ENCODE results near the gene LTO1. TPM values are rescaled to one million over a fixed set of nuclear protein-coding genes. Genes with fewer than 3 reads are reported as not detected.

The LTO1 gene
- total RNA-seq, 1 experiment from 2014 or later: 25.3 TPM

GRCh38 chr11:69702769-69703452, 27.8 kb upstream of the LTO1 start:
- no peak overlapping the region for H2BK20ac ChIP-seq (ENCODE audit: low read depth, low read length, poor library complexity, severe bottlenecking)
- H3K27me3 Mint-ChIP-seq (ENCODE audit: low read depth): peaks cover 37% of the 10 kb centered on the region
- H3K9ac ChIP-seq (ENCODE audit: extremely low read depth, insufficient read length, low read length): peak overlapping the region; percentile 2
- no peak overlapping the region for H4K8ac ChIP-seq (replicated peaks; ENCODE audit: insufficient read length, low read depth, low read length)
- H3K4me1 ChIP-seq (ENCODE audit: insufficient read depth, low read length): peaks cover 3% of the 10 kb centered on the region; the same call in 1 of the 2 replicates
- H3K27me3 ChIP-seq (ENCODE audit: insufficient read depth, low read length): peaks cover 2% of the 10 kb centered on the region; the same call in 1 of the 2 replicates
- peaks cover 2% of the 10 kb centered on the region for H4K20me1 ChIP-seq (ENCODE audit: control insufficient read depth, insufficient read depth, insufficient read length)
- no peaks in the 10 kb centered on the region for H3K9me3 ChIP-seq (ENCODE audit: control insufficient read depth, low read depth, low read length)
- no peak overlapping the region for H2BK5ac ChIP-seq (ENCODE audit: insufficient read length, low read length)
- H3K18ac ChIP-seq (ENCODE audit: insufficient read length, low read depth, low read length): peak overlapping the region; percentile 3
- H3K23ac ChIP-seq (ENCODE audit: insufficient read length, low read depth, low read length): no peak overlapping the region
- H3K4ac ChIP-seq (ENCODE audit: low read depth, low read length): no peak overlapping the region
- no peak overlapping the region for H2BK12ac ChIP-seq (ENCODE audit: insufficient read length, low read depth, low read length)
- peak overlapping the region; percentile 64 for H3K4me2 ChIP-seq (ENCODE audit: insufficient read depth, insufficient read length, low read length)
- no peak overlapping the region for H3T11ph ChIP-seq (ENCODE audit: low read length)
- H3K27ac ChIP-seq (ENCODE audit: insufficient read length, low read depth, low read length): no peak overlapping the region
- H3K23me2 ChIP-seq (ENCODE audit: insufficient read length, low read depth, low read length, poor library complexity, severe bottlenecking): peaks cover 22% of the 10 kb centered on the region
- no peak overlapping the region for H2AK5ac ChIP-seq (ENCODE audit: insufficient read length, low read length)
- H3K79me2 ChIP-seq (ENCODE audit: insufficient read depth, low read length): no peaks in the 10 kb centered on the region
- no peak overlapping the region for H2AFZ ChIP-seq (ENCODE audit: low read length)
- DNase-seq: peak; percentile 68
- WGBS (ENCODE audit: extremely low coverage, insufficient read length, low lambda C conversion rate): no CpG with 5 or more reads among the region's 45 CpGs
- no peak overlapping the region for H4K5ac ChIP-seq (ENCODE audit: insufficient read length, low read depth, low read length)
- TF ChIP-seq, protein P1, sequence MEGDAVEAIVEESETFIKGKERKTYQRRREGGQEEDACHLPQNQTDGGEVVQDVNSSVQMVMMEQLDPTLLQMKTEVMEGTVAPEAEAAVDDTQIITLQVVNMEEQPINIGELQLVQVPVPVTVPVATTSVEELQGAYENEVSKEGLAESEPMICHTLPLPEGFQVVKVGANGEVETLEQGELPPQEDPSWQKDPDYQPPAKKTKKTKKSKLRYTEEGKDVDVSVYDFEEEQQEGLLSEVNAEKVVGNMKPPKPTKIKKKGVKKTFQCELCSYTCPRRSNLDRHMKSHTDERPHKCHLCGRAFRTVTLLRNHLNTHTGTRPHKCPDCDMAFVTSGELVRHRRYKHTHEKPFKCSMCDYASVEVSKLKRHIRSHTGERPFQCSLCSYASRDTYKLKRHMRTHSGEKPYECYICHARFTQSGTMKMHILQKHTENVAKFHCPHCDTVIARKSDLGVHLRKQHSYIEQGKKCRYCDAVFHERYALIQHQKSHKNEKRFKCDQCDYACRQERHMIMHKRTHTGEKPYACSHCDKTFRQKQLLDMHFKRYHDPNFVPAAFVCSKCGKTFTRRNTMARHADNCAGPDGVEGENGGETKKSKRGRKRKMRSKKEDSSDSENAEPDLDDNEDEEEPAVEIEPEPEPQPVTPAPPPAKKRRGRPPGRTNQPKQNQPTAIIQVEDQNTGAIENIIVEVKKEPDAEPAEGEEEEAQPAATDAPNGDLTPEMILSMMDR (conservative IDR thresholded peaks at IDR 0.05): no peak
- no peak overlapping the region for H2BK15ac ChIP-seq (ENCODE audit: low read depth, low read length)
- H2BK120ac ChIP-seq (ENCODE audit: low read depth, low read length, poor library complexity, severe bottlenecking): no peak overlapping the region
- peaks cover 29 to 41% of the 10 kb centered on the region in 2 experiments for H3K4me1 Mint-ChIP-seq
- H3K14ac ChIP-seq (ENCODE audit: insufficient read depth, low read length): peak overlapping the region; percentile 3; the same call in 1 of the 2 replicates
- H3K27ac Mint-ChIP-seq: peak overlapping the region in 1 of 3 experiments; percentile 92; a peak in 3 of 7 replicates
- no peaks in the 10 kb centered on the region for H3K79me1 ChIP-seq (ENCODE audit: insufficient read depth, low read depth, low read length, poor library complexity, severe bottlenecking)
- no peak overlapping the region for H3K56ac ChIP-seq (ENCODE audit: insufficient read length, low read depth, low read length)
- peak overlapping the region; percentile 80 to 87 for H3K4me3 Mint-ChIP-seq
- no peaks in the 10 kb centered on the region for H3K9me3 Mint-ChIP-seq
- no peak overlapping the region for H4K91ac ChIP-seq (ENCODE audit: insufficient read length, low read depth, low read length)
- H3K36me3 Mint-ChIP-seq (ENCODE audit: insufficient read depth in 1 of 3, low read depth in 3 of 3): peaks cover 0 to 9% (median 6%) of the 10 kb centered on the region in 3 experiments; a peak in 5 of 7 replicates
